HCT116 (cell line): Measurements from ENCODE around the gene RFPL4A. TPM values are rescaled to one million over a fixed set of nuclear protein-coding genes. Genes with fewer than 3 reads are reported as not detected.

Experiments used
- ATAC-seq: fragments of 200-7000 bp; cut with Tn5 transposase; 2 replicates; pipeline ENCODE4 v1.9.1; 2020; ENCODE audit warnings: mild to moderate bottlenecking, moderate library complexity
- BruUV-seq: library from RNA; stranded (reverse); fragments of 400-500 nt; replicated peaks from 2 replicates; lab custom pipeline; 2021; lab: Mats Ljungman, UMichigan
- CTCF ChIA-PET: fragments of 300-600 bp; sonication (Branson Sonifier 250); formaldehyde crosslinking; loops from one replicate; lab custom pipeline; 2021; ENCODE audit warnings: antibody characterized with exemption; lab: Charles Lee
- POLR2A ChIA-PET: fragments of 300-600, 350-600 bp; sonication (Branson Sonifier 250); formaldehyde crosslinking; loops from one replicate; lab custom pipeline; 2021; ENCODE audit warnings: antibody characterized with exemption; lab: Charles Lee
- RAD21 ChIA-PET, 2 experiments: fragments of 300-600 bp; sonication (Branson Sonifier 250); formaldehyde crosslinking; loops; one replicate each; lab custom pipeline; 2023; ENCODE audit warnings: low total read pairs in 2 of 2; ENCODE audit not compliant: uncharacterized antibody in 2 of 2, unreplicated experiment in 2 of 2, low non-redundant PET in 1 of 2; lab: Charles Lee
- DNase-seq: peaks from one replicate; pipeline ENCODE4 v3.0.0-alpha.2; 2010; ENCODE audit warnings: low read depth, low spot score
- H2AFZ ChIP-seq: fragments of 200-600 bp; shearing (Covaris generic), sonication (generic); 2 replicates; pipeline ENCODE4 v1.6.1; 2017; ENCODE audit warnings: low read depth, mixed run types, mixed read lengths, antibody characterized with exemption, low read length; ENCODE audit not compliant: poor library complexity, severe bottlenecking
- H3K27ac ChIP-seq: 2 replicates; pipeline ENCODE4 v1.5.1; 2012; ENCODE audit warnings: low read depth, low read length
- H3K27me3 ChIP-seq: fragments of 200-600 bp; sonication (generic); 2 replicates; pipeline ENCODE4 v1.6.1; 2016; ENCODE audit warnings: mixed run types, low read length, mixed read lengths; ENCODE audit not compliant: insufficient read depth
- H3K36me3 ChIP-seq, 2 experiments: fragments of 200-500 bp in 1 of 2; fragments of 200-600 bp in 1 of 2; sonication (Bioruptor generic) in 1 of 2; sonication (generic) in 1 of 2; 2 replicates each; pipeline versions ENCODE4 v1.5.1 to v1.6.1; 2014 to 2016; ENCODE audit warnings: low read length in 2 of 2, inconsistent platforms in 1 of 2, mixed read lengths in 1 of 2, mixed run types in 1 of 2; ENCODE audit not compliant: insufficient read depth in 2 of 2, control insufficient read depth in 1 of 2
- H3K4me1 ChIP-seq, 2 experiments: fragments of 200-600 bp in 1 of 2; sonication (generic) in 1 of 2; 2 replicates each; pipeline versions ENCODE4 v1.5.1 to v1.6.1; 2012 to 2017; ENCODE audit warnings: low read length in 2 of 2, inconsistent platforms in 1 of 2, mild to moderate bottlenecking in 1 of 2, mixed read lengths in 1 of 2, mixed run types in 1 of 2, moderate library complexity in 1 of 2; ENCODE audit not compliant: insufficient read depth in 2 of 2, control insufficient read depth in 1 of 2
- H3K4me2 ChIP-seq: fragments of 200-600 bp; sonication (generic); 2 replicates; pipeline ENCODE4 v1.6.1; 2017; ENCODE audit warnings: mixed run types, low read length, mixed read lengths
- H3K4me3 ChIP-seq, 2 experiments: fragments of 200-600 bp in 1 of 2; sonication (generic) in 1 of 2; replicated peaks in 1 of 2; 2 replicates each; pipeline ENCODE4 v1.5.1; 2011 to 2016; ENCODE audit warnings: low read length in 2 of 2, control low read depth in 1 of 2, low read depth in 1 of 2, mild to moderate bottlenecking in 1 of 2, mixed read lengths in 1 of 2, mixed run types in 1 of 2
- H3K79me2 ChIP-seq: fragments of 200-600 bp; sonication (generic); 2 replicates; pipeline ENCODE4 v1.6.1; 2017; ENCODE audit warnings: mild to moderate bottlenecking, mixed run types, low read length, moderate library complexity, mixed read lengths; ENCODE audit not compliant: insufficient read depth
- H3K9ac ChIP-seq: fragments of 200-600 bp; sonication (generic); 2 replicates; pipeline ENCODE4 v1.6.1; 2016; ENCODE audit warnings: low read length, mixed read lengths
- H3K9me2 ChIP-seq: fragments of 200-600 bp; sonication (generic), shearing (Covaris generic); 2 replicates; pipeline ENCODE4 v1.6.1; 2017; ENCODE audit warnings: mixed run types, mild to moderate bottlenecking, moderate library complexity; ENCODE audit not compliant: insufficient read depth
- H3K9me3 ChIP-seq, 2 experiments: fragments of 200-500 bp in 1 of 2; fragments of 200-600 bp in 1 of 2; sonication (Bioruptor generic) in 1 of 2; sonication (generic) in 1 of 2; 2 replicates each; pipeline ENCODE4 v1.6.1; 2014 to 2017; ENCODE audit warnings: low read length in 2 of 2, mixed read lengths in 2 of 2, inconsistent platforms in 1 of 2, low read depth in 1 of 2, mild to moderate bottlenecking in 1 of 2, mixed run types in 1 of 2, moderate library complexity in 1 of 2; ENCODE audit not compliant: control insufficient read depth in 1 of 2, insufficient read depth in 1 of 2
- H4K20me1 ChIP-seq: fragments of 200-600 bp; sonication (generic), shearing (Covaris generic); 2 replicates; pipeline ENCODE4 v1.6.1; 2017; ENCODE audit warnings: mixed run types, mild to moderate bottlenecking, moderate library complexity; ENCODE audit not compliant: insufficient read depth
- CBX3 ChIP-seq: IDR thresholded peaks from 2 replicates; pipeline ENCODE4 v1.6.1; 2012; ENCODE audit warnings: low read depth
- CEBPB ChIP-seq: IDR thresholded peaks from 2 replicates; pipeline ENCODE4 v1.6.1; 2012; ENCODE audit warnings: low read depth
- EGR1 ChIP-seq: IDR thresholded peaks from 2 replicates; pipeline ENCODE4 v1.6.1; 2012; ENCODE audit warnings: low read depth
- EZH2 ChIP-seq: fragments of 200-600 bp; sonication (generic); IDR thresholded peaks from 2 replicates; pipeline ENCODE4 v1.6.1; 2017; ENCODE audit warnings: antibody characterized with exemption, mixed run types
- EZH2phosphoT487 ChIP-seq: fragments of 200-600 bp; IDR thresholded peaks from 2 replicates; pipeline ENCODE4 v1.6.1; 2018; ENCODE audit warnings: antibody characterized with exemption, borderline replicate concordance
- FOSL1 ChIP-seq: IDR thresholded peaks from 2 replicates; pipeline ENCODE4 v1.6.1; 2012; ENCODE audit warnings: low read depth
- JUND ChIP-seq: IDR thresholded peaks from 2 replicates; pipeline ENCODE4 v1.6.1; 2012
- MAX ChIP-seq: IDR thresholded peaks from 2 replicates; pipeline ENCODE4 v1.6.1; 2012
- POLR2A ChIP-seq: IDR thresholded peaks from 2 replicates; pipeline ENCODE4 v1.7.0; 2011; ENCODE audit warnings: borderline replicate concordance; ENCODE audit not compliant: insufficient read depth, insufficient read length; ENCODE audit errors: extremely low read depth
- RAD21 ChIP-seq: IDR thresholded peaks from 2 replicates; pipeline ENCODE4 v1.6.1; 2012; ENCODE audit warnings: low read depth, mild to moderate bottlenecking
- SP1 ChIP-seq: IDR thresholded peaks from 2 replicates; pipeline ENCODE4 v1.6.1; 2012; ENCODE audit warnings: low read depth
- SRF ChIP-seq: IDR thresholded peaks from 2 replicates; pipeline ENCODE4 v1.6.1; 2012; ENCODE audit warnings: low read depth
- ZFX ChIP-seq: fragments of 450-650 bp; IDR thresholded peaks from 2 replicates; pipeline ENCODE4 v1.6.1; 2017
- ZNF274 ChIP-seq: fragments of 200-500 bp; sonication (Bioruptor generic); IDR thresholded peaks from 2 replicates; pipeline ENCODE4 v1.6.1; 2014; ENCODE audit warnings: mild to moderate bottlenecking, low read depth, low read length, inconsistent platforms
- intact Hi-C: fragments of 100-400 bp; cut with micrococcal nuclease; formaldehyde crosslinking; loops from 2 replicates; pipeline ENCODE4 v1.10.0; 2022
- total RNA-seq: library from RNA; stranded (reverse); gene quantifications from one replicate; pipeline ENCODE4 v1.2.1, GENCODE V29; 2021; ENCODE audit not compliant: unreplicated experiment
- TF ChIP-seq, protein P1 (sequence below): IDR thresholded peaks from 2 replicates; pipeline ENCODE4 v1.6.1; 2012
- TF ChIP-seq, protein P2 (sequence below): IDR thresholded peaks from 2 replicates; pipeline ENCODE4 v1.6.1; 2011; ENCODE audit warnings: mild to moderate bottlenecking, low read length, moderate library complexity; ENCODE audit not compliant: insufficient replicate concordance; ENCODE audit errors: extremely low read depth
- TF ChIP-seq, protein P3 (sequence below): IDR thresholded peaks from 2 replicates; pipeline ENCODE4 v1.6.1; 2012; ENCODE audit warnings: low read depth

RFPL4A gene
- total RNA-seq, 1 experiment from 2014 or later: not detected

DNA sequence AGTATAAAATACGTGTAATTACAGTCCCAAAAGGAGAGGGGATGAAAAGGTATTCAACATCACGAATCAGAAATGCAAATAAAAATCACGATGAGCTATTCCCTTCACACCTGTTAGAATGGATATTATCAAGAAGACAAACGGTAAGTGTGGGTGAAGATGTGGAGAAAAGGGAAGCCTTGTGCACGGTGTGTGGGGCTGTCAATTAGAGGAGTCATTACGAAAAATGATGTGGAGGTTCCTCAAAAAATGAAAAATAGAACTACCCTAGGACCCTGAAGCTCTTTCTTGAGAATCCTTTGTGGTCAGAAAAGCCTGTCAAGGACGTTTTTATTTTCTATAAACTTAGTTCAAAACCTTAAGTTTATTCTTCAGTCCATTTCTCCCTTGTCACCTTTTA is 53.6 kb downstream of the RFPL4A start:
- DNase-seq: no peak
- H3K79me2 ChIP-seq: no peaks in the 10 kb centered on the region
- TF ChIP-seq CEBPB (no peak), JUND (no peak), EZH2 (no peak), POLR2A (no peak), SRF (no peak), FOSL1 (no peak), EZH2phosphoT487 (no peak), EGR1 (no peak), MAX (no peak), RAD21 (no peak), ZFX (no peak), CBX3 (no peak), SP1 (no peak), ZNF274 (no peak)
- TF ChIP-seq, protein P1, sequence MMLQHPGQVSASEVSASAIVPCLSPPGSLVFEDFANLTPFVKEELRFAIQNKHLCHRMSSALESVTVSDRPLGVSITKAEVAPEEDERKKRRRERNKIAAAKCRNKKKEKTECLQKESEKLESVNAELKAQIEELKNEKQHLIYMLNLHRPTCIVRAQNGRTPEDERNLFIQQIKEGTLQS: no peak
- TF ChIP-seq, protein P2, sequence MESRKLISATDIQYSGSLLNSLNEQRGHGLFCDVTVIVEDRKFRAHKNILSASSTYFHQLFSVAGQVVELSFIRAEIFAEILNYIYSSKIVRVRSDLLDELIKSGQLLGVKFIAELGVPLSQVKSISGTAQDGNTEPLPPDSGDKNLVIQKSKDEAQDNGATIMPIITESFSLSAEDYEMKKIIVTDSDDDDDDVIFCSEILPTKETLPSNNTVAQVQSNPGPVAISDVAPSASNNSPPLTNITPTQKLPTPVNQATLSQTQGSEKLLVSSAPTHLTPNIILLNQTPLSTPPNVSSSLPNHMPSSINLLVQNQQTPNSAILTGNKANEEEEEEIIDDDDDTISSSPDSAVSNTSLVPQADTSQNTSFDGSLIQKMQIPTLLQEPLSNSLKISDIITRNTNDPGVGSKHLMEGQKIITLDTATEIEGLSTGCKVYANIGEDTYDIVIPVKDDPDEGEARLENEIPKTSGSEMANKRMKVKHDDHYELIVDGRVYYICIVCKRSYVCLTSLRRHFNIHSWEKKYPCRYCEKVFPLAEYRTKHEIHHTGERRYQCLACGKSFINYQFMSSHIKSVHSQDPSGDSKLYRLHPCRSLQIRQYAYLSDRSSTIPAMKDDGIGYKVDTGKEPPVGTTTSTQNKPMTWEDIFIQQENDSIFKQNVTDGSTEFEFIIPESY: no peak
- TF ChIP-seq, protein P3, sequence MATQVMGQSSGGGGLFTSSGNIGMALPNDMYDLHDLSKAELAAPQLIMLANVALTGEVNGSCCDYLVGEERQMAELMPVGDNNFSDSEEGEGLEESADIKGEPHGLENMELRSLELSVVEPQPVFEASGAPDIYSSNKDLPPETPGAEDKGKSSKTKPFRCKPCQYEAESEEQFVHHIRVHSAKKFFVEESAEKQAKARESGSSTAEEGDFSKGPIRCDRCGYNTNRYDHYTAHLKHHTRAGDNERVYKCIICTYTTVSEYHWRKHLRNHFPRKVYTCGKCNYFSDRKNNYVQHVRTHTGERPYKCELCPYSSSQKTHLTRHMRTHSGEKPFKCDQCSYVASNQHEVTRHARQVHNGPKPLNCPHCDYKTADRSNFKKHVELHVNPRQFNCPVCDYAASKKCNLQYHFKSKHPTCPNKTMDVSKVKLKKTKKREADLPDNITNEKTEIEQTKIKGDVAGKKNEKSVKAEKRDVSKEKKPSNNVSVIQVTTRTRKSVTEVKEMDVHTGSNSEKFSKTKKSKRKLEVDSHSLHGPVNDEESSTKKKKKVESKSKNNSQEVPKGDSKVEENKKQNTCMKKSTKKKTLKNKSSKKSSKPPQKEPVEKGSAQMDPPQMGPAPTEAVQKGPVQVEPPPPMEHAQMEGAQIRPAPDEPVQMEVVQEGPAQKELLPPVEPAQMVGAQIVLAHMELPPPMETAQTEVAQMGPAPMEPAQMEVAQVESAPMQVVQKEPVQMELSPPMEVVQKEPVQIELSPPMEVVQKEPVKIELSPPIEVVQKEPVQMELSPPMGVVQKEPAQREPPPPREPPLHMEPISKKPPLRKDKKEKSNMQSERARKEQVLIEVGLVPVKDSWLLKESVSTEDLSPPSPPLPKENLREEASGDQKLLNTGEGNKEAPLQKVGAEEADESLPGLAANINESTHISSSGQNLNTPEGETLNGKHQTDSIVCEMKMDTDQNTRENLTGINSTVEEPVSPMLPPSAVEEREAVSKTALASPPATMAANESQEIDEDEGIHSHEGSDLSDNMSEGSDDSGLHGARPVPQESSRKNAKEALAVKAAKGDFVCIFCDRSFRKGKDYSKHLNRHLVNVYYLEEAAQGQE: no peak
- no peak overlapping the region for H3K9ac ChIP-seq
- no peaks in the 10 kb centered on the region for H4K20me1 ChIP-seq
- H3K4me2 ChIP-seq: no peak overlapping the region
- peaks cover 0 to 7% of the 10 kb centered on the region in 2 experiments; a peak in 2 of 4 replicates for H3K4me1 ChIP-seq
- no peaks in the 10 kb centered on the region for H3K27me3 ChIP-seq
- H3K27ac ChIP-seq: no peak overlapping the region
- ChIA-PET POLR2A (no interaction called here), CTCF (interaction anchor here (1.0 to 1.7 kb wide), 3 partner anchors 35 to 141 kb away, joined by 3 to 4 read pairs (median 3); no protein-coding TSS in a partner anchor), RAD21 (no interaction called here)
- H3K4me3 ChIP-seq: no peak overlapping the region
- ATAC-seq: no peak
- H2AFZ ChIP-seq: no peak overlapping the region
- H3K9me3 ChIP-seq: no peaks in the 10 kb centered on the region
- intact Hi-C loops: loop anchor here (5.0 kb wide), 1 partner anchor 180 kb away; no protein-coding TSS in a partner anchor
- H3K9me2 ChIP-seq: no peaks in the 10 kb centered on the region
- no TSS peak for BruUV-seq
- H3K36me3 ChIP-seq: no peaks in the 10 kb centered on the region
